SHP77 (cell line): ENCODE data around the gene GCNT1.

Source experiments
- DNase-seq, 2 experiments: peaks; one replicate each; lab custom pipeline; 2025; lab: John Stamatoyannopoulos, UW

GCNT1 gene

DNA sequence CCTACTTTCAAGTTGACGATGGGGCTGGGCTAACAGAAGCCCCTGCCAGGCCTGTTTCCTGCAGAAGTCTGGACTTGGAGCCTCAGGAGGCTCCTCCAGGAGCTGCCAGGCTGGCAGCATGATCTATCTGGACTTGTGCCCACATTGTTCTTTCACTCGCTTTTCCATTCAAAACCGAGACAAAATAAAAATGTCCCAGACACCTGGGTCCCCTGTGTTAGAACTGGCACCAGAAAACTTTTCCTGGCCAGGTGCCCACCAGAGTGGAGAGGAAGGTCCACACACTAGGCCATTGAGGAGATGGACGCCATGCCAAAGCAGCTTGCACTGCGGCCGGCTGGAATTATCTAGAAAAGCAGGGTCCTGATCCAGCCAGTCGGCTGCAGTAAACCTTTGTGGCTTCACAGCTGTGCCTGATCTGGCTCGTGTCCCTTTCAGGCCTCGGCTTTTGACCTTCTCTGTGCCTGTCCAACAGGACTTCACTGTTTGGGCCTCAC is 78.2 kb downstream of the GCNT1 start:
- no peak for DNase-seq

GRCh38 chr9:76539180-76539579 is 80.2 kb downstream of the GCNT1 start:
- no peak for DNase-seq

- no peak for DNase-seq
These were observed 83.4 kb downstream of the GCNT1 start for GRCh38 chr9:76542360-76542759.

GRCh38 chr9:76545191-76545590 is 86.2 kb downstream of the GCNT1 start:
- no peak for DNase-seq

DNA sequence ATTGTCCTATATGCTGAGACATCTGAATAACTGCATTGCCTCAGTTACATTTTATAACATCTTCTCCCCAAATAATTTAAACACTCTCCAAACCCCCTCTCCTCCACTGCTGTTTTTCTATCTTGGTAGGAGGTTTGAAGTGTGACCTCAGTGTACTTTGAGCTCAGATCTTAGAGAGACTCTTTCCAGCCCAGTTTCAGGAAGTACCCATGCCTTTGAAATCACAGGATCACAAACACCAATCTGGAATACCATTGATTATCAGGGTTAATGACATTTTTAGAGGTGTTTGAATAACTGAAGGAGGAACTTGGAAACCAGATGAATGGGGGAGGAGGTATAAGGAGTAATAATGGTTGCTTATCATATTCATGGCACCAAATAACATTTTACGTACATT is 93.2 kb downstream of the GCNT1 start:
- no peak for DNase-seq

DNA sequence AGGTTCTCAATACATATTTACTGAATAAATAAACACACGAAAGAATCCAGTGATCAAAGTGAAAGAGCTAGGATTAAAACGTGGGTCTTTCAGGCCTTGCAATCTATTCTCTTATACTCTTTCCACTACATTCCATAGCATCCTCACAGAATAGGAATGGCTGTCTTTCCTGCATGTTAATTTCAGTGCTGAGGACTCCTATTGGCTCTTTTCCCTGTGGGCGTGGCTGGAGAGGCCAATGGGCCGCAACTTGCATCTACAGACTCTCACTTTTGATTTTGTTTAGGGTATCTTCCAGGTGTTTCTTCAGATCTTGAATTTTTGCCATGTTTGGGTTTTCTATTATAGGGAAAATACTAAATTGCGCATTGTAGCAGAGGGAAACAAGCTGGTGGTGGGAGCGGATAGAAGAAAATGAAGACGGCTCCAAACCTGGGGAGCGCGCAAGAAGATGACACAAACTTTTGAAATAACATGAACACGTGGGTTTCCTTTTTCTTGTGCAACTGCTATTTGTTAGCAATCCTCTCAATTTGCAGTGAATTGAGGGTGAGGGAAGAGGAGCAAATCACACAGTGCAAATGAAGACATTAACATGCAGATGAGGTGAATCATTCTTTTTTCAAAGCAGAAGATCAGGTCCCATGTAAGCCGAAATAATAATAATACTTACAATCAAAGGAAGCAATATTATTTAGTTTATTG is 93.9 kb downstream of the GCNT1 start:
- DNase-seq: no peak

DNA sequence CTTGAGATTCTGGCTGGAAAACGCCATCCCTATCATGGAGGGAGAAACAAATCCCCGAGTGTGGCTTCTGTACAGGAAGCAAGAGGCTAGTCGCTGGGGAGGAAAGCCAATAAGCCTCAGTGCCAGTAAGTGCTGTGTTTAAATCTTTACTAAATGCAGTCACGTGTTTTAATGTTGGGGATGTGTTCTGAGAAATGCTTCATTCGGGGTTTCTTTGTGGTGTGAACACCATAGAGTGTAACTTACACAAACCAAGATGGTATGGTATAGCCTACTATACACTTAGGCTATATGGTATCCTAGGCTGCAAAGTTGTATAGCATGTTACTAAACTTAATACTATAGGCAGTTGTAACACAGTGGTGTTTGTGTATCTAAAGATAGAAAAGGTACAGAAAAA is 94.7 kb downstream of the GCNT1 start:
- no peak for DNase-seq
